Skeletal muscle tissue (tissue), 4 donors: Measurements from ENCODE around the gene TTYH2. TPM values are rescaled to one million over a fixed set of nuclear protein-coding genes. Genes with fewer than 3 reads are reported as not detected.
"Not testable (repeated sequence)": the region's sequence is repeated elsewhere in the genome, so short reads cannot be mapped to it uniquely, and the experiment has no call there.

Experiments
- H3K27ac ChIP-seq: one replicate; pipeline ENCODE4 v1.7.0; 2013; ENCODE audit warnings: mild to moderate bottlenecking, low read depth, low read length, inconsistent platforms
- H3K27me3 ChIP-seq, 3 donors: one replicate each; pipeline ENCODE4 v1.7.0; 2013; ENCODE audit warnings: low read length in 3 of 3; ENCODE audit not compliant: control insufficient read depth in 3 of 3, insufficient read depth in 3 of 3
- H3K36me3 ChIP-seq, 3 donors: one replicate each; pipeline ENCODE4 v1.7.0; 2013; ENCODE audit warnings: low read length in 3 of 3; ENCODE audit not compliant: control insufficient read depth in 3 of 3, insufficient read depth in 3 of 3
- H3K4me1 ChIP-seq, 3 donors: one replicate each; pipeline ENCODE4 v1.7.0; 2013; ENCODE audit warnings: low read length in 3 of 3, mild to moderate bottlenecking in 3 of 3; ENCODE audit not compliant: control insufficient read depth in 3 of 3, insufficient read depth in 3 of 3
- H3K4me3 ChIP-seq, 3 donors: one replicate each; pipeline ENCODE4 v1.7.0; 2013; ENCODE audit warnings: low read length in 3 of 3
- H3K9ac ChIP-seq, 3 donors: one replicate each; pipeline ENCODE4 v1.7.0; 2013; ENCODE audit warnings: low read length in 3 of 3, mild to moderate bottlenecking in 3 of 3, moderate library complexity in 2 of 3, low read depth in 1 of 3
- H3K9me3 ChIP-seq, 3 donors: one replicate each; pipeline ENCODE4 v1.7.0; 2013; ENCODE audit warnings: low read length in 3 of 3; ENCODE audit not compliant: control insufficient read depth in 3 of 3
- total RNA-seq: library from RNA; depleted of rRNA; stranded (reverse); fragments of >200 nt; gene quantifications from one replicate; pipeline ENCODE4 v1.2.3, GENCODE V29; 2014
- donor health status: Osteomylitis.

Gene TTYH2
- total RNA-seq, 1 donor from 2014 or later = 34.4 TPM

DNA sequence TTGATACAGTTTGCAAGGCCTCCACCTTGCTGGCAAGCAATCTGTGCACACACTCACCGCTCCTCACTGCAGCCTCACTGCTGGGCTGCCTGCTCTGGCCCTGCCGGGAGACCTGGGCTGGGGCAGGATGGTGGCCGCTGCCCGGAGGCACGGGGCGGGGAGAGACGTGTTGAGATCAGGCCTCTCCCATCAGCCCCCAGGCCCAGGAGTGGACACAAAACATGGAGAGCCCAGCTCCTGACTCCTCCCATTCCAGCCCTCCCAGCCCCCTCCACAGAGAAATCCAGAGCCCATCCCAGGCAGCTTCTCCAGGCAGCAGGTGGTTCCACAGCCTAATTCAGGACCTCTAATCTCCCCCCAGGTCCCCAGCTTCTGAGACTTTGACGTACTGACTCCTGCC lies 33.0 kb upstream of the TTYH2 start:
- H3K9ac ChIP-seq = no peak overlapping the region
- no peak overlapping the region for H3K27ac ChIP-seq
- no peaks in the 10 kb centered on the region for H3K36me3 ChIP-seq
- no peak overlapping the region for H3K4me3 ChIP-seq
- H3K9me3 ChIP-seq = no peaks in the 10 kb centered on the region
- no peaks in the 10 kb centered on the region for H3K4me1 ChIP-seq
- peaks cover 12 to 51% (median 38%) of the 10 kb centered on the region in 3 donors for H3K27me3 ChIP-seq

DNA sequence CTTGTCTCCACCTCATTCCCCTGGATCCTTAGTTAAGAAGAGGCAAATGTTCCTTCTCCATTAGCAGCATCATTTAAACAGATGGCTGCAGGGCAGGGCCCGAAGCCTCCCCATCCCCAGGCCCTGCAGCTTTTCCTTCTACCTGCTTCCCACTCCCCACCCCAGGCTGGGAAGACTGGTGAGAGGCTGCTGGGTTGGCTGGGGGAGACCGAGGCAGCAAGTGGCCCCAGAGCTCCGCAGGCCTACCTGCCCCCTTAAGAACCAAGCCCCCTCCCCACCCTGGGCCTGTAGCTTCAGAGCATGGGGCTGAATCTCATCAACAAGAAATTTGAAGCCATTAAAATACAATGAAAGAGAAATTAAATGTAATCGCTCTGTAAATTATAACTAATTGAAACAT lies 32.0 kb upstream of the TTYH2 start:
- Histone ChIP-seq H3K27ac (no peak overlapping the region), H3K36me3 (no peaks in the 10 kb centered on the region), H3K9me3 (no peaks in the 10 kb centered on the region), H3K4me1 (no peaks in the 10 kb centered on the region), H3K9ac (no peak overlapping the region), H3K27me3 (peaks cover 9 to 52% (median 40%) of the 10 kb centered on the region in 3 donors), H3K4me3 (no peak overlapping the region)

DNA sequence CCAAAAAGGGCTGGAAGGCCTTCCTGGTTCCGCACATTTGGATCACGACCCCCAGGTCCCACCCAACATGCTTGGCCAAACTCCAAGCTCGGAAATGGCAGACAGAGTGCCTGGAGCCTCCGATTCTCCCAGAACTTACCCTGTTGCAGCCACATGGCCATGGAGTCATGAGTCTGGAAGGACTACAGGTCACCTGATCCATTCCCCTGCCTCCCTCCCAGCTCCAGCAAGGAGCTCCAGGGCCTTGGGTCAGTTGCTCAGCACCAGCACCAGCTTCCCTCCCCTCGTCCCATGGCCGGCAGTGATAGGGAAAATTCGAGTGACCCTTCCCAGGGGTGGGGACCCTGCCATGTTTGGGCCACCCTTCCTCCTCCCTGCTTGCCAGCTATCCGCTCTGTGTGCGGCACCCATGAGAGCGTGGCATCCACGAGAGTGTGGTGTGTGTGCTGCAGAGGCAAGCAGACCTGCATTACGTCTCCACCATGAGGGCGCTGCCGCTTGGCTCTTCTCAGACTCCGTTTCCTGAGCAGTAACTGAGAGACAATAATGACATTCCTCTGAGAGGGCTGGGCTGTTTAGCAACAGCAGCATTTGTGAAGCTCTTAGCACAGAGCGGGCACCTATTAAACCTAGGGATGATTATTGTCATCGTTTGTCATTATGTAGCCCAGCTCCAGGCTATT lies 31.2 kb upstream of the TTYH2 start:
- Histone ChIP-seq H3K4me1 (no peaks in the 10 kb centered on the region), H3K4me3 (no peak overlapping the region), H3K36me3 (no peaks in the 10 kb centered on the region), H3K9me3 (no peaks in the 10 kb centered on the region), H3K27me3 (peaks cover 9 to 53% (median 35%) of the 10 kb centered on the region in 3 donors), H3K9ac (no peak overlapping the region), H3K27ac (no peak overlapping the region)

DNA sequence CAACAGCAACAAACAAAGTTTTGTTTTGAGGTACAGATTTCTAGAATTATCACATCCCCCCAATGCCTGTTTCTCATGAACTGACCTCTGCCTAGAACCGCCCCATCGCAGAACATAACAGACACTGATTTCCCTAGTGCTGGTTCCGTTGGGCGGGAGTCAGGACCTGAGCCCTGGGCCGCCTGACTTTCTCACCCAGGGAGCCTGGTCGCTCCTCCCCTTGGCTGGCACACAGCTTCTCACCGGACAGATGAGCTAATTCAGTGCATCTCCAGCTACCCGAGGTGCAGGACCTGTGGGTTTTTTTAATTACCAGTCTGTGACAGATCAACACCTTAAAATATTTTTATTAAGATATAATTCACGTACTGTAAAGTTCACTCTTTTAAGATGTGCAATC lies 30.0 kb upstream of the TTYH2 start:
- Histone ChIP-seq H3K36me3 (no peaks in the 10 kb centered on the region), H3K4me3 (no peak overlapping the region), H3K4me1 (no peaks in the 10 kb centered on the region), H3K9me3 (no peaks in the 10 kb centered on the region), H3K27me3 (peaks cover 5 to 54% (median 27%) of the 10 kb centered on the region in 3 donors), H3K9ac (no peak overlapping the region), H3K27ac (no peak overlapping the region)

DNA sequence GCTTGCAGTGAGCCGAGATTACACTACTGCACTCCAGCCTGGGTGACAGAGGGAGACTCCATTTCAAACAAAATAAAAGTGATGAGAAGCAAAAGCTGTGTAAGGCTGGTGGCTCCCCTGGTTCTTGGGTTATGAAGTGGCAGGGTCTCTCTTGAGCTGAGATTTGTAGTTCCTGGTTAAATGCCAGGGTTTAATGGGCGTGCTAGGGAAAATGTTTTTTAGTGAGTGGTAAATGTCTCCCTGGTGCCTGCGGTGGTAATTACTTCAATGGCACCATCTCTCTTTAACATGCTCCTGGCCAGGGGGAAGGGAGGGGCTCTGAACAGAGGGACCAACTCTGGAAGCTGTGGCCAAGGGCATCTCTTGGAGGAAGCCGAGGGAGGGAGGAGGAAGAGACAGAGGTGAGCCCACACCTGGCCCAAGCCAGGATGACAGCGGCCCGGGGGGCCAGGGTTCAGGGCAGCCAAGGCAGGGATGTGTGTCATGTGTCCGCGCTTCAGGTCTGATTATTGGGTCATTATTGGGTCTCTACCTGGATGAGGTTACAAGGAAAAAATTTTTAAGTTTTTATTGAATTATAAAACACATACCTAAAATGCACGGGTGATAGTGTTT lies 27.7 kb upstream of the TTYH2 start:
- no peak overlapping the region for H3K9ac ChIP-seq
- H3K27ac ChIP-seq = no peak overlapping the region
- peaks cover 5 to 41% (median 17%) of the 10 kb centered on the region in 3 donors for H3K27me3 ChIP-seq
- no peaks in the 10 kb centered on the region for H3K36me3 ChIP-seq
- H3K4me3 ChIP-seq = no peak overlapping the region
- H3K4me1 ChIP-seq = no peaks in the 10 kb centered on the region
- no peaks in the 10 kb centered on the region for H3K9me3 ChIP-seq

DNA sequence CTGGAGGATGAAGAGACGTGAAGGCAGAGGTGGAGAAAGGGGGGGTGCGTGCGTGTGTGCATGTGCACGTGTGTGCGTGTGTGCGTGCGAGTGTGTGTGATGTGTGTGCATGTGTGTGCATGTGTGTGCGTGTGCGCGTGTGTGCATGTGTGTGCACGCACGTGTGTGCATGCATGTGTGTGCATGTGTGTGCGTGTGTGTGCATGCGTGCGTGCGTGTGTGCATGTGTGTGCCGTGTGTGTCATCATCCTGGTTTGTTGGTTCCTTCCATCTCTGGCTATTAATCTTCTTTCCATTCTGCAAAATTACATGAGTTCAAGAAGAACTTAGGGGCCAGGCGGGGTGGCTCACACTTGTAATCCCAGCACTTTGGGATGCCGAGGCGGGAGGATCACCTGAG lies 26.9 kb upstream of the TTYH2 start:
- Histone ChIP-seq H3K36me3 (no peaks in the 10 kb centered on the region), H3K27me3 (peaks cover 5 to 36% (median 16%) of the 10 kb centered on the region in 3 donors), H3K9ac (no peak overlapping the region), H3K4me1 (no peaks in the 10 kb centered on the region), H3K9me3 (no peaks in the 10 kb centered on the region), H3K27ac (no peak overlapping the region), H3K4me3 (no peak overlapping the region)

DNA sequence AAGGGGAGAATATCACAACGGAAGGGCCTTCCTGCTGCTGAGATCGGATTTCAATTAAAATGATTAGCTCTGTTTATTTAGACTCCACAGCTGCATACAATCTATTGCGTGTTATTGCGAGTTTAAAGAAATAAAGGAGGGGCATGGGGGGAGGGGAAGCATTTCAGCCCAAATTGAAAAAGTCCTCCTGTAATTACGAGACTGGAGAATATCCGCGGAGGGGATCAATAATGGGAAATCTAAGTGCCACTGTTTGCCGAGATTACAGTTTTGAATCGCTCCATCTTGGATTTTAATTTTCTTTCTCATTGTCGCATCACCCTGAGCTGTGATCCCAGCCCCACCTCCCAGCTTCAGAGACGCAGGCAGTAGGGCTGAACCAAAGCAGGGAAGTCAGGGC lies 25.6 kb upstream of the TTYH2 start:
- Histone ChIP-seq H3K4me1 (no peaks in the 10 kb centered on the region), H3K4me3 (no peak overlapping the region), H3K9me3 (no peaks in the 10 kb centered on the region), H3K36me3 (no peaks in the 10 kb centered on the region), H3K9ac (no peak overlapping the region), H3K27ac (no peak overlapping the region), H3K27me3 (peaks cover 0 to 26% (median 15%) of the 10 kb centered on the region in 3 donors)

DNA sequence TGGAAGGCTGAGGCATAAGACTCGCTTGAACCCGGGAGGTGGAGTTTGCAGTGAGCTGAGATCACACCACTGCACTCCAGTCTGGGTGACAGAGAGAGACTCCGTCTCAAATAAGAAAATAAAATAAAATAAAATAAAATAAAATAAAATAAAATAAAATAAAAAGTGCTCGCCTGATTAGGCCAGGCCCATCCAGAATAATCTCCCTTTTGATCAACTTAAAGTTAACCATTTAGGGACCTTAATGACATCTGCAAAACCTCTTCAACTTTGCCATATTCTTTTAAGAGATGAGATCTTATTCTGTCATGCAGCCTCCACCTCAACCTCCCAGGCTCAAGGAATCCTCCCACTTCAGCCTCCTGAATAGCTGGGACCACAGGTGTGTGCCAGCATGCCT lies 24.7 kb upstream of the TTYH2 start:
- not testable (repeated sequence) for H3K4me1 ChIP-seq, H3K9ac ChIP-seq, H3K9me3 ChIP-seq, H3K36me3 ChIP-seq, H3K4me3 ChIP-seq, H3K27ac ChIP-seq
- H3K27me3 ChIP-seq = peaks cover 0 to 21% (median 14%) of the 10 kb centered on the region in 3 donors

DNA sequence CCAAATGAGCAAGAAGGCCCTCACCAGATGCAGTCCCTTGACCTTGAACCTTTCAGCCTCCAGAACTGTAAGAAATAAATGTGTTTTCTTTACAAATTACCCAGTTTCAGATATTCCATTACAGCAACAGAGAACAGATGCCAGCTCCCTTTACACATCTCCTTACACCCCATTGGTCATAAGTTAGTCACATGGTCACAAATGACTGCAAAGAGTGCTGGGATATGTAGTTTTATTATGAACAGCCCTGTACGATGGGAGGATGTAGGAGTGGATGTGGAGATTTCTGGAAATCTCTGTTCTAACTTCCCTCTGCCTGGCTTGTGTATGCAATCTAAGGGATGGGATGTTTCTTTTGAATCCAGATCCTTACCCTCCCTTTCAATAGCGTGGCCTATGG lies 23.2 kb upstream of the TTYH2 start:
- Histone ChIP-seq H3K4me1 (peaks cover 0 to 3% (median 3%) of the 10 kb centered on the region in 3 donors), H3K9me3 (no peaks in the 10 kb centered on the region), H3K27me3 (peaks cover 8 to 33% (median 23%) of the 10 kb centered on the region in 3 donors), H3K9ac (no peak overlapping the region), H3K36me3 (no peaks in the 10 kb centered on the region), H3K4me3 (no peak overlapping the region), H3K27ac (no peak overlapping the region)

DNA sequence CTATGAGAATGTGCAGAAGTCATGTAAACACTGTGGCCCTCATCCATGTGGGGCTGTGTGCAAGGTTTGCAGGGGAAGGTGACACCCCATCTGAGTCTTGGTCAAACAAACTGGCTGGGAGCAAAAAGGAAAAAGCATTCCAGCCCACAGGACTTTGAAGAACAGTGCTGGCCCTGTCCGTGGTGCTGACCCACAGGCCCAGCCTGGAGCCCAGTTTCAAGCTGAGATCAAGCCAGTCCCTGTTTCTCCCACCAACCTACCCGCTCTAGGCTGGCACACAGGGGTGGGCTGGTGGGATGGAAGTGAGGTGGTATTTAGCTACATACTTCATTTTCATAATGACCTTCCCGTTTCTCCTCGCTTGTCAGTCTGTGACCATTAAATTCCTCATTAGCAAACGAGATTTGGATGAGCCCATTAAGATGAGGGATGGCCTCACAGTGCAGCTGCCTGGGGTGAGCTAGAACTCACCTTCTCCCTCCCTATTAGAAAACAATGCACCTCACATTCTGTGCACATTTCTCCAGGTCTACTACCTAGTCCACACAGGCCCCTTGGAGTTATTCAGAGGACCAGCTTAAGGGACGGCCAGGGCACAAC lies 22.5 kb upstream of the TTYH2 start:
- Histone ChIP-seq H3K27me3 (peaks cover 12 to 36% (median 31%) of the 10 kb centered on the region in 3 donors), H3K27ac (no peak overlapping the region), H3K36me3 (no peaks in the 10 kb centered on the region), H3K4me3 (no peak overlapping the region), H3K9me3 (no peaks in the 10 kb centered on the region), H3K9ac (no peak overlapping the region), H3K4me1 (peaks cover 0 to 3% (median 3%) of the 10 kb centered on the region in 3 donors)
